IMR-90 (cell line): ENCODE results near the gene CYP3A4.

Source experiments
- CEBPB ChIP-seq: IDR thresholded peaks from 2 replicates; pipeline ENCODE4 v1.6.1; 2012; ENCODE audit warnings: low read depth, low read length, improper control_type of control experiment
- MAFK ChIP-seq: IDR thresholded peaks from 2 replicates; pipeline ENCODE4 v1.6.1; 2012; ENCODE audit warnings: low read depth, low read length, improper control_type of control experiment
- MAZ ChIP-seq: IDR thresholded peaks from 2 replicates; pipeline ENCODE4 v1.6.1; 2012; ENCODE audit warnings: low read depth, mild to moderate bottlenecking, low read length, improper control_type of control experiment, moderate library complexity, borderline replicate concordance
- NFE2L2 ChIP-seq: fragments of 150-350 bp; IDR thresholded peaks from 2 replicates; pipeline ENCODE4 v1.6.1; 2016; ENCODE audit warnings: low read depth, mild to moderate bottlenecking, low read length
- POLR2A ChIP-seq: IDR thresholded peaks from 2 replicates; pipeline ENCODE4 v1.6.1; 2012; ENCODE audit warnings: mild to moderate bottlenecking, low read depth, low read length
- RAD21 ChIP-seq: IDR thresholded peaks from 2 replicates; pipeline ENCODE4 v1.6.1; 2012; ENCODE audit warnings: low read length, improper control_type of control experiment
- RCOR1 ChIP-seq: IDR thresholded peaks from 2 replicates; pipeline ENCODE4 v1.6.1; 2012; ENCODE audit warnings: mild to moderate bottlenecking, low read length, improper control_type of control experiment; ENCODE audit not compliant: insufficient replicate concordance
- SMC3 ChIP-seq: fragments of 150-350 bp; IDR thresholded peaks from 2 replicates; pipeline ENCODE4 v1.6.1; 2016; ENCODE audit warnings: low read depth, mild to moderate bottlenecking, antibody characterized with exemption, low read length, moderate library complexity
- TF ChIP-seq, protein P1 (sequence below): conservative IDR thresholded peaks from 2 replicates; pipeline ENCODE4 v1.5.1; 2012; ENCODE audit warnings: mild to moderate bottlenecking, low read depth, low read length, improper control_type of control experiment

DNA sequence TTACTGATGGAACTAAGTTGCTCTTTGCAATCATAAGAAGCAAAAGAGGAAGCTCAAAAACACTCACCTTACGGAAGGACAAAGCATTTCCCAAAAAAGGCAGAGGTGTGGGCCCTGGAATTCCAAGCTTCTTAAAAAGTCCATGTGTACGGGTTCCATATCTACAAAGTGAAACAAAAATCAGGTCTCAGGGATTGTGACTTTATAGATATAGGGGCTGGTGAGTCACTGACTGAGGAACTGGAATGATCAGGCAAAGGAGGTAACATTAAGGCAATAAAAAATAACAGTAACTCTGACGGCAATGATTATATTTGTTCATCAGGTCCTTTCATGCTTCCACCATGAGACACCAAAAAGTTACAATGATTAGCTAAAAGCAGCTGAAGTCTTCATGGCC, 53.0 kb downstream of the CYP3A4 start:
- TF ChIP-seq, protein P1, sequence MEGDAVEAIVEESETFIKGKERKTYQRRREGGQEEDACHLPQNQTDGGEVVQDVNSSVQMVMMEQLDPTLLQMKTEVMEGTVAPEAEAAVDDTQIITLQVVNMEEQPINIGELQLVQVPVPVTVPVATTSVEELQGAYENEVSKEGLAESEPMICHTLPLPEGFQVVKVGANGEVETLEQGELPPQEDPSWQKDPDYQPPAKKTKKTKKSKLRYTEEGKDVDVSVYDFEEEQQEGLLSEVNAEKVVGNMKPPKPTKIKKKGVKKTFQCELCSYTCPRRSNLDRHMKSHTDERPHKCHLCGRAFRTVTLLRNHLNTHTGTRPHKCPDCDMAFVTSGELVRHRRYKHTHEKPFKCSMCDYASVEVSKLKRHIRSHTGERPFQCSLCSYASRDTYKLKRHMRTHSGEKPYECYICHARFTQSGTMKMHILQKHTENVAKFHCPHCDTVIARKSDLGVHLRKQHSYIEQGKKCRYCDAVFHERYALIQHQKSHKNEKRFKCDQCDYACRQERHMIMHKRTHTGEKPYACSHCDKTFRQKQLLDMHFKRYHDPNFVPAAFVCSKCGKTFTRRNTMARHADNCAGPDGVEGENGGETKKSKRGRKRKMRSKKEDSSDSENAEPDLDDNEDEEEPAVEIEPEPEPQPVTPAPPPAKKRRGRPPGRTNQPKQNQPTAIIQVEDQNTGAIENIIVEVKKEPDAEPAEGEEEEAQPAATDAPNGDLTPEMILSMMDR = no peak
- TF ChIP-seq CEBPB = no peak
- TF ChIP-seq SMC3 = no peak
- TF ChIP-seq POLR2A = no peak
- no peak for TF ChIP-seq MAFK
- TF ChIP-seq MAZ = no peak
- no peak for TF ChIP-seq RAD21
- no peak for TF ChIP-seq RCOR1
- no peak for TF ChIP-seq NFE2L2
